NCI-H748 (cell line): Measurements from ENCODE around the gene MOV10L1.
"Not testable (repeated sequence)": the region's sequence is repeated elsewhere in the genome, so short reads cannot be mapped to it uniquely, and the experiment has no call there.

ENCODE experiments used
- DNase-seq: peaks from one replicate; lab custom pipeline; 2025; ENCODE audit not compliant: unreplicated experiment; lab: John Stamatoyannopoulos, UW

MOV10L1 gene

DNA sequence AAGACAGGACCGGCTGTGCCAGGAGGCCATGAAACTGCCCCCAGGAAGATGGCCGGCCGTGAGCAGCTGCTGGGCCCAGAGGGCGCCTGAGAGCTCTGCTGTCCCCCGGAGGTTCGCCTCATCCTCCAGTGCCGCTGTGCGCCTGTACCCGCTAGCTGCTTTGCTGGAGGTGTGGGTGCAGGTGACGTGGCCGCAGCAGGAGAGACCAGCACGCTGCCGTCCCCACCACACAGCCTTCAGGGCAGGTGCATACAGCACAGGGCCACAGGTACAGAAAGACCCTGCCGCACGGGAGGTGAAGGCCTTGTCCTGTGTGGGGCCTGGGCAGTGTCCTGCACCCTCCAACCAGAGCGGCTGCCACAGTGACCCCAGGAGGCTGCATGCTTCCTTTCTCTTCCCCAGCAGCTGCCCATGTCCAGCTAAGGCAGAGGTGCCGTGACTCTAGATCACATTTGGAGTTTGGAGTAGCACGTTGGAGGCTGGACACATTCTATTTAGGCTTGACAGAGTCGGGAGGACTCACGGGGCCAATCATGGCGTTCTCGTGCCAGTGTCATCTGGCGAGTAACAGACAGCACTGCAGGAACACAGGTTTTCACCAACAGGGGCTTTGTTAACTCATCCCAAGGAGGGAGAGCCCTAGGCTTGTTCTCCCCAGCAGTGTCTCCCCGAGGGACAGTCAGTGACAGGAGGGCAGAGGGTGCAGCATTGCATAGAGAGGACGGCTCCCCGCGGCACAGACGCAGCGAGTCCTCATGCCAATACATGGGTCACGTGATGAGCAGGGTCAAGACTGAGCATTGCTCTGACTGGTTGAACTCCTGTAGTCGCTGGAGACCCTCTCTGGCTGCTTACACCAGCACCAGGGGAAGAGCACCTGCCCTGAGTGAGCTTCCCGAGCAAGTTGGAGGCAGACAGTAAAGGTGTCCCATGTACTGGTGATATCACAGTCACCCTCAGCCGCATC lies 62.0 kb downstream of the MOV10L1 start:
- DNase-seq = no peak

DNA sequence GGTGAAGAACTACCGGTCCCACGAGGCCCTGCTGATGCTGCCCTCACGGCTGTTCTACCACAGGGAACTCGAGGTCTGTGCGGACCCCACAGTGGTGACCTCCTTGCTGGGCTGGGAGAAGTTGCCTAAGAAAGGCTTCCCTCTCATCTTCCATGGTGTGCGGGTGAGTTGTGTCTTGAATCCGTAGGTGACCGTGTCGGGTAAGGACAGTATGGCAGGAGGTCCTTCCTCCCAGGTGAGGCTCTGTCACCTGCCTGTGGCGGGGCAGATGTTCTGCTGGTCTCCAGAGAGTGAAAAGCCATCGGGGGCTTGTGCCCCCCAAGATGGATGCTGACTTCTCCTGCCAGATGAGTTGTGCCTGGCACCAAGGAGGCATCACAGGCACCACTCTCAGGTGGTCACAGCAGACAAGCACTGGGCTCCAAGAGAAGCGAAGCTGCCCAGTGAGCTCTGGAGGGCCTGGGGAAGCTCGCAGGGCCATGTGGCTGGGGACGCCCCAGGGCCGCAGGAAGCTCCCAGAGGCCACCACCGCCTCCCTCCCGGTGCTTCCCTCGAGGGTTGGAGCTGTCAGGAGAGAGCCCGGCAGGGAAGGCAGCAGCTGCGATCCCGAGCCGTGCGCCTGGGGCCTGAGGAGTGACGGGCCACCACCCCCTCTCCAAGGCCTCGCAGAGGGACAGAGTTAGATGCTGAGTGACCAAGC lies 63.4 kb downstream of the MOV10L1 start:
- no peak for DNase-seq

DNA sequence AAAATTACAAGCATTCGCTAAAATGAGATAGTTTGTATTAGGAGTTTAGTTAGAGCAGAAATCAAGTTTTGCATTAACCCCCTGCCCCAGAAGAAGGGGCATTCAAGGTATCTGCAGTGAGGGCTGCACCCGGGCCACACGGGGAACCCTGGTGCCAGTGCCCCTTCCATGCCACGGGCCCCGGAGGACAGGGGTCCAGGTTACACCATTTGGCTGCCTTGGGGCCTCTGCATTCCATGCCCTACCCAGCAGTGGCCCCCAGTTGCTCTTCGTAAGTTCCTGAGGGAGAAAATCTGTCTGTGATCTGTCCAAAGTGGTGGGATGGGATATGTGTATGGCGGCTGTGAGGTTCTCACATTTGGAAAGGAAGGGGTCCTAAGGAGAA lies 63.9 kb downstream of the MOV10L1 start:
- no peak for DNase-seq

DNA sequence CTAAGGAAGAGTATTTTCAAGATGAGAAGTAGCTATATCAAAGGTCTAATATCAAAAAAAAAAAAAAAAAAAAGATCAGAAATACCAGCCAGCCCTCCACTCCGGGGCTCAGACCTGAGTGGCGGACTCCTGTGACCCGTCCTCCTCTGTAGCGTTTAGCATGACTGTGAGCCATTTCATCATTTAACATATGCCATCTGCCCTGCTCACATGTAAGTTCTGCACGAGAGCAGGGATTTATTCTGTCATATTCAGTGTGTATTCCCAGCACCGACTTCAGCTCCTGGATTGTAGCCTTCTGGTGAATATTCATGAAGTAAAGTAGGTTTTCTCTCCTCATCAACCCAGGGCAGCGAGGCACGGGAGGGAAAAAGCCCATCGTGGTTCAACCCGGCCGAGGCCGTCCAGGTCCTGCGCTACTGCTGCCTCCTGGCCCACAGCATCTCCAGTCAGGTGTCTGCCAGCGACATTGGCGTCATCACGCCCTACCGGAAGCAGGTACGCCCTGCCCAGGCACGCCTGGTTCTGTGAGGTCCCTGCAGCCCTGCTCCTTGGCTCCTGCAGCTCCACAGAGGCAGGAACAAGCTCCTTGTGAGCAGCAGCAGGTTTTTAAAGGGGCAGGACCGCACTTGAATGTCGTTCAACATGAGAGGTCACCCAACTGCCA lies 68.0 kb downstream of the MOV10L1 start:
- DNase-seq = no peak

DNA sequence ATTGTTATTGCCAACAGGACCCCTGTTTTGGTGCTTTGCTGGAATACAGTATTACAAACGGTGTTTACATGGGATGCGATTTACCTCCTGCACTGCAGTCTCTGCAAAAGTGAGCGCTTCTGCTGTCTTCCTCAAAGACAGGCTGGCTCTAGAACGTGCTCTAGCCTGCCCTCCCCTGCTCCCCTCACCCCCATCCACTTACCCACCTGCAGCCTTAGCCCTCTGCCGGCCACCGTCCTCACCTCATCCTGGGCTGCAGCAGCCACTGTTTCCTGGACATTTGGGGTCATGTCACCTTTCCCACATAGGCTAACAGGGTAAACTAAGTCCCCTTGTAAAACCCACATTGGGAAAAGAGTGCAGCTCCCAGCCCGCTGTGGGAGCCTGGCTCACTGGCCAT lies 71.1 kb downstream of the MOV10L1 start:
- DNase-seq = no peak

DNA sequence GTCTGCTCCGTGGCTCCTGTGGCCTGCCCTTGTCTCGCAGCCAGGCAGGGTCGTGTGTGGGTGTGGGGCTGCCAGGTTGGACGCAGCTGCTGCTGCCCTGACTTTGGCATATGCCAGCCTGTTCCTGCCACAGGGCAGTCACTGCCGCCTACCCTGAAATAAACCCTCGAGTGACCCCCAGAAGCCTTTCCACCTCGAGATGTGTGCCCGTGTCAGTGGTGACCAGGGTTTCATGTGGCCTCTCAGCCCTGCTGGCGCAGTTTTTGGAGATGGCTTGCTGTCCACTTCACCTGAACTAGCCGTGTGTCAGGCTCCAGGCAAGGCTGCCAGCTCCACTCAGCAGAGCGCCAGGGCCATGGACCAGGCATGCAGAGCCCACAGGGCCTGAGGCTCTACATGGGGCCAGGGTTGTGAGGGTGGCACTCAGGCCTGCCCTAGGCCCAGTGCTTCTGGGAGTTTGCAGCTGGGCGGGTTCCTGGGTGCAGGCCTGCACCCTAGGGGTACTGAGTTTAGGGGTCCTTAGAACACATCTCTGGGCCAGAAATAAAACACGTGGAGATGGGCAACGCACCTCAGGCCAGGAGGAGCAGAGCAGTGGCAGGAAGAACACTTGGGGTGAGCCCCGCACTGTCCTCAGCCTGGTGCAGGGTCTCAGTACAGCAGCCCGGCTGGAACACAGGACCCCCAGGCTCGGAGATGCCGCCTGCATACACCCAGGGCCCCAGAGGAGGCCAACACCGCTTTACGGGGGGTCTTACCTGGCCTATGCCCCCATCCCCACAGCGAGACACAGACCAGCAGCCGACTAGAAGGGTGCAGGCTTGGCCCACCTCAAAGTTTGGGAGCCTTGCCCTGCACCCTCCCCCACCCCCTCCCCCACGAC lies 71.9 kb downstream of the MOV10L1 start:
- no peak for DNase-seq

DNA sequence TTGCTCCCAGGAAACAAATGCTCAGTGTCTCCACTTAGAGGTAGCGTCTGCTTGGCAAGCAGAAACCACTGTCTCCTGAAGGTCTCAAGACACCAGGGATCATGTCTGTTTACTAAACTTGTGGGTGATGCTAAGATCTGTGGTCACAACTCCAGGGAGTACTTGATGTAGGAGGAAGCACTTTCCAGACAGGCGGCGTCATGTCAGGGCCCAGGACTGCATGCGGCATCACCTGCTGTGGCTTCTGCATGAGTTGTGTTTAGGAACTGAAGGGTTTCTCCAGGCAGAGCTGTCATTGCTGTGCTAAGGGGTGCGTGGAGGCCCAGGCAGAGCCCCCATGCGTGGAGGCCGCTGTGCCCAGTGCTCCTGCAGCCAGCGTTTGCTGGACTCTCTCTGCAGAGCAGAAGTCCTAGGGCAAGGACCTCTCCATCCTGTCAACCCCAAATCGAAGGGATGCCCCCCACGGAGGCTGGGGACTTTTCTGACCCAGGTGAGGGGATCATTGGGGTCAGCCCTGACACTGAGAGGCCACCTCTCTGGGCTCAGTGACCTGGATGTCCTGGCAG lies 72.7 kb downstream of the MOV10L1 start:
- DNase-seq = no peak

DNA sequence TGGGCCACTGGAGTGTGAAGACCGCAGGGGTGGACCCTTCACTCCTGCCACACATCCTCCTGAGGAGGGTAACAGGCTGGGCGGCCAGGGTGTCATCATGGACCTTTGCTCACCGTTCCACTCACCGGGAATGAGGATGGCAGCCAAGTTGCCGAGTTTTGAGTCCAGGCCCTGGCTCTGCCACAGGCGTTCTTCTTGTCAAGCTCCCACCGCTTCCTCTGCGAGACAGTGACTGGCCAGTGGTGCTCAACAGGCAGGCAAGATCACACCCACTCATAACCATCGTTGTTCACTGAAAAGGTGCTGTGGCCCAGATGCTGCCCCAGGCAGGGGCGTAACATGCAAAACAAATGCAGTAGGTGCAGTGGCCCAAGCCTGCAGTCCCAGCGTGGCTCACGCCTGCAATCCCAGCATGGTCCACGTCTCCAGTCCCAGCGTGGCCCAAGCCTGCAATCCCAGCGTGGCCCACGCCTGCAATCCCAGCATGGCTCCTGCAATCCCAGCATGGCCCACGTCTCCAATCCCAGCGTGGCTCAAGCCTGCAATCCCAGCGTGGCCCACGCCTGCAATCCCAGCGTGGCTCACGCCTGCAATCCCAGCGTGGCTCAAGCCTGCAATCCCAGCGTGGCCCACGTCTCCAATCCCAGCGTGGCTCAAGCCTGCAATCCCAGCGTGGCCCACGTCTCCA lies 75.8 kb downstream of the MOV10L1 start:
- DNase-seq = no peak

DNA sequence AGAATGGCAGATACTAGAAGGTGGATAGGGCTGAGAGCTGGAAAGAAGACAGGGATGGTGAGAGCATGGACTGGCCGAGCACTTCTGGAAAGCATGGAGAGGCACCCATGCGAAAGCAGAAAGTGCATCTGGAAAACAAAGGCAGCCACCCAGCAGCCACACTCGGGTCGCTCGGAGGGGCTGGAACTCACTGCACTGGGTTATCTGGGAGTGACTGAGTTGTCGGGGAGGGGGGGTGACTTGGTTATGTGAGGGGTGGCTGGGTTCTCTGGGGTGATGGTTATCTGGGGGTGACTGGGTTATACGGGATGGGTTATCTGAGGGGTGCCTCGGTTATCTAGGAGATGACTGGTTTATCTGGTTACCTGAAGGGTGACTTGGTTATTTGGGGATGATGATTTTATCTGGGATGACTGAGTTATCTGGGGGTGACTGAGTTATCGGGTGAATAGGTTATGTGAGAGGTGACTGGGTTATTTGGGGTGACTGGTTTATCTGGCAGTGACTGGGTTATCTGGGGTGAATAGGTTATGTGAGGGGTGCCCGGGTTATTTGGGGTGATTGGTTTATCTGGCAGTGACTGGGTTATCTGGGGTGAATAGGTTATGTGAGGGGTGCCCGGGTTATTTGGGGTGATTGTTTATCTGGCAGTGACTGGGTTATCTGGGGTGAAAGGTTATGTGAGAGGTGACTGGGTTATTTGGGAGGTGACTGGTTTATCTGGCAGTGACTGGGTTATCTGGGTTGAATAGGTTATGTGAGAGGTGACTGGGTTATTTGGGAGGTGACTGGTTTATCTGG lies 78.1 kb downstream of the MOV10L1 start:
- DNase-seq = no peak

DNA sequence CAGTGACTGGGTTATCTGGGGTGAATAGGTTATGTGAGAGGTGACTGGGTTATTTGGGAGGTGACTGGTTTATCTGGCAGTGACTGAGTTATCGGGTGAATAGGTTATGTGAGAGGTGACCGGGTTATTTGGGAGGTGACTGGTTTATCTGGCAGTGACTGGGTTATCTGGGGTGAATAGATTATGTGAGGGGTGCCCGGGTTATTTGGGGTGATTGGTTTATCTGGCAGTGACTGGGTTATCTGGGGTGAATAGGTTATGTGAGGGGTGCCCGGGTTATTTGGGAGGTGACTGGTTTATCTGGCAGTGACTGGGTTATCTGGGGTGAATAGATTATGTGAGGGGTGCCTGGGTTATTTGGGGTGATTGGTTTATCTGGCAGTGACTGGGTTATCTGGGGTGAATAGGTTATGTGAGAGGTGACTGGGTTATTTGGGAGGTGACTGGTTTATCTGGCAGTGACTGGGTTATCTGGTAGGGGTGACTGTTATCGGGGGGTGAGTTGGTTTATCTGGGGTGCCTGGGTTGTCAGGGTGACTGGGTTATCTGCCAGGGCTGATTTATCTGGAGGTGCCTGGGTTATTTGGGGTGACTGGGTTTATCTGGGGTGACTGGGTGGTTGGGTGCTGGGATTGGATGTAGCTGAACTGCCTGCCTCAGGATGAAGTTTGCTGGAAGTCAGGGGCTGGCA lies 78.8 kb downstream of the MOV10L1 start:
- DNase-seq = not testable (repeated sequence)

DNA sequence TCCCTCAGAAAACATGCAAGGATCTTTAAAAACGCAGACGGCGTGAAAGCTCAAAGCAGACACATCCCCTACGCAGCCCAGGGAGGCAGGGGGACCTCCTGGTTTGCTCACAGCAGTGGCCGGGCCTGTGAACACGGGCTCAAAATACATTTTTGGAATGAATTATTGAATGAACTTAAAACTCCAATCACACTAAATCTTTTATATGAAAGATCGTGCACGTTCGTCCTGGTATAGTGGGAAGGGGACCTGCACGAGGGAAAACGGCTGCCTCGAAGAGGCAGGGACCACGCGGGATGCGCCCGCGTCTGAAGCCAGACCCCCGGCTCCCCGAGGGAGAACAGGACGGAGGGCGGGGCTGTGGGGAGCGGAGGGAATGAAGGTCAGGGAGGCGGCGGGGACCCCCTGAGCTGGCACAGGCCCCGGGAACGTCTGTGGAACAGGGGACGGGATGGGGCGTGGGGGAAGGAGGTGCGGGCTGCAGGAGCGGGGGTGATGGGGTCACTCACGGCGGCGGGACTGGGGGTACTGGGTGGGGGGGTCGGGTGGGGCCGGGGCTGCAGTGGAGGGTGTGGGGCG lies 79.5 kb downstream of the MOV10L1 start:
- DNase-seq = peak; percentile 34

DNA sequence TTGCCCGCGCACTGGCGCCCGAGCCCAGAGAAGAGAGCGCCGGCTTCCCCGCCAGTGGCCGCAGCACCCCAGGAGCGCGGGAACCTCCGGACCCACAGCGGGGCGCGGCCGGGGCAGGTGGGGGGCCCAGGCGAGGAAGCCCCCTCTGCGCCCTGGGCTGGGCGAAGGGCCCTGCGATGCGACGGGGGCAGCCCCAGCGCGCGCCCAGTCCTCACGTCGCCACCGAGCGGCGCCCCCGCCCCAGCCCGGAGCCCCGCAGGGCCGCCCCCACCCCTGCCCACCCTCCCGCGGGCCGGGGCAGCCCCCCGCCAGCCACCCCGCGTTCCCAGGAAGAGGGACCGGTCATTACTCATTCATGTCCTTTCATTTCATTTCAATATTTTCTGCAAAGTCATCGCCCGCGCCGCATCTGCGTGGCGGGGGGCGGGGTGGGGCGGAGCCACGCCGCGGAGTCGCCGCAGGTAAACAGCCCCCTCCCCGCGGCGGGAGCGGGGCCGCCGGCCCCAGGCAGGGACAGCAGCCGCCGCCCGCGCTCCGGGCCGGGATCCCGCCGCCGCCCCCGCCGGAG lies 80.1 kb downstream of the MOV10L1 start:
- DNase-seq = peak; percentile 80

DNA sequence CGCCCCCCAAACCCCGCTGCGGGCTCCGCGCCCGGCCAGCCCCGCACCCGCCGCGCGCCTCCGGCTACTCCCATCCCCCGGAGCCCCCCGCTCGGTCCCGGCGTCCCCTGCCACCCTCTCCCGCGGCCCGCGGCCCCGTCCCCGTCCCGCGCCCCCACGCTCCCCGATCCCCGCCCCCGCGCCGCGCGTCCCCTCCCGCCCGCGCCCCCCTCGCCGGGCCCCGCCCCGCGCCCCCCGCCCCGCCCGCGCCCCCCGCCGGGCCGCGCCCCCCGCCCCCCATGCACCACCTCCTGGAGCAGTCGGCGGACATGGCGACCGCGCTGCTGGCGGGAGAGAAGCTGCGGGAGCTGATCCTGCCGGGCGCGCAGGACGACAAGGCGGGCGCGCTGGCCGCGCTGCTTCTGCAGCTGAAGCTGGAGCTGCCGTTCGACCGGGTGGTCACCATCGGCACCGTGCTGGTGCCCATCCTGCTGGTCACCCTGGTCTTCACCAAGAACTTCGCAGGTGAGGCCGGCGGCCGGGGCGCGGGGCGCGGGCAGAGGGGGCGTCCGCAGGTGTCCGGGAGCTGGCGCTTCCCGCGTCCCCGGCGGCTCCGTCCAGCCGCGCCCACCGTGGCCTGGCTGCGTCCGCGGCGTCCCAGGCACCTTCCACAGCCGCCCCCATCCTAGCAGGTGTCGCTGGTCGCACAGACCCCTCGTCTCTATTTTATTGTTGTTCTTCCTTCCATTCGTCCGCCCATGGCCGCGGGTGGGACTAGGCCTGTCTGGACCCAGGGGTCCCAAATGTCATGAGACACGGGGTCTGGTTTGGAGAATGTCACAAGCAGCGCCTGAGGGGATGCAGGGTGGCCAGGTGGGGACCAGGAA lies 80.9 kb downstream of the MOV10L1 start, which contains the start of gene PANX2:
Gene PANX2, plus strand, starts transcription at position 279 of the 866 bp plus-strand sequence. Its CDS starts 0 bp downstream, at position 279.
- peak; percentile 64 for DNase-seq

DNA sequence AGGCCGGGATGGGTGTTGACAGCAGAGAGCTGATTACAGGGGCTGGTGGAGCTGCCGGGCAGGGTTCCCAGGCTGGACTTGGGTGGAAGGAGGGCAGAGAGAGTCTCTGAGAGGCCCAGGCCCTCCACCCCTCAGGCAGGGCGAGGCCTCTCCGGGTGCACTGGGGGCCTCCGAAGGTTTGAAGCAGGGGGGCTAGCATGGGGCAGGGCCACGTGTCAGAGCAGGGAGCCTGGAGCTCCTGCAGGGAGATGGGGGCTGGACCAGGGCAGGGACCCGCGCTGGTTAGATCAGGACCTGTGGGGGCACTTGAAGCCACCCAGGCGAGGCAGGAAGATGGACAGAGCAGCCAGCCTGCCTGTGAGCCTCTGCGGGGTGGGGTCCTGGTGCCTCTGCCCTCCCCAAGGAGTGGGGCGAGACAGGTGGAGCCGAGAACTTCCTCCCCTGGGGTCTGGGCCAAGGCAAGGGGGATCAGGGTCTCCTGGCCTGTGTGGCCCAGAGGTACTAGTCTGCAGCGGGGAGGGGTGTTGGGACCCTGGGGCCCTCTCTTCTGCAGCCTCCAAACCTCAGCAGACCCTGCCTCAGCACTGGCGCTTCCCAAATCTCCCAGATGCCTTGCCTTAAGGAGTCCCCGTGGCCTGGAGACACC lies 81.6 kb downstream of the MOV10L1 start:
- peak; percentile 36 for DNase-seq

DNA sequence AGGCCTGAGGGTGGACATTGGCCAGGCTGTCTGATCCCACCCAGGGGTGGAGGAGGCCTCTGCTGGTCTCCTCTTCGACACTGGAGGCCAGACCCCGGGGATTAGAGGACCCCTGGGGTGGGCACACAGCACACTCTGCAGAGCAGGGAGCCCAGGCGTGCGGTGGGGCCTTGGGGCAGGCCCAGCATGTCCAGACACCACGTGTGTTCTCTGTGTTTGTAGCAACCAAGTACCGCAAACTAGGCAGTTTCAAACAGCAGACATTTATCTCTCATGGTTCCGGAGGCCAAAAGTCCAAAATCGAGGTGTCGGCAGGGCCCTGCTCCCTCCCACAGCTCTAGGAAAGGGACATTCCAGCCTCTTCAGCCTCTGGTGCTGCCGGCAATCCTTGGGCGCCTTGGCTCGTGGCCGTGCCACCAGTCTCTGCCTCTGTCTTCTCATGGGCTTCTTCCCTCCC lies 82.2 kb downstream of the MOV10L1 start:
- no peak for DNase-seq
